Suprapubic skin (tissue), 4 donors: ENCODE measurements around the gene ZNF606. TPM values are rescaled to one million over a fixed set of nuclear protein-coding genes. Genes with fewer than 3 reads are reported as not detected.
"Not testable (repeated sequence)": the region's sequence is repeated elsewhere in the genome, so short reads cannot be mapped to it uniquely, and the experiment has no call there.

Experiments used
- DNase-seq, 2 donors: peaks; one replicate each; pipeline ENCODE4 v3.0.0-alpha.2; 2019; ENCODE audit warnings: low spot score in 2 of 2
- H3K27ac ChIP-seq: fragments of 200-600 bp; sonication (generic); one replicate; pipeline ENCODE4 v1.5.1; 2019
- H3K27me3 ChIP-seq: fragments of 200-600 bp; sonication (generic); one replicate; pipeline ENCODE4 v1.5.1; 2019
- H3K36me3 ChIP-seq: fragments of 200-600 bp; sonication (generic); one replicate; pipeline ENCODE4 v1.5.1; 2019
- H3K4me1 ChIP-seq: fragments of 200-600 bp; sonication (generic); one replicate; pipeline ENCODE4 v1.5.1; 2019
- H3K4me3 ChIP-seq: fragments of 200-600 bp; sonication (generic); one replicate; pipeline ENCODE4 v1.5.1; 2019; ENCODE audit warnings: mild to moderate bottlenecking
- H3K9me3 ChIP-seq: fragments of 200-600 bp; sonication (generic); one replicate; pipeline ENCODE4 v1.5.1; 2019
- EP300 ChIP-seq: sonication (generic); formaldehyde crosslinking; IDR thresholded peaks from one replicate; pipeline ENCODE4 v1.6.1; 2017; ENCODE audit warnings: antibody characterized with exemption
- POLR2A ChIP-seq, 2 donors: fragments of 450-650 bp; IDR thresholded peaks; one replicate each; pipeline ENCODE4 v1.6.1; 2017; ENCODE audit warnings: antibody characterized with exemption in 2 of 2, mild to moderate bottlenecking in 2 of 2, moderate library complexity in 2 of 2
- POLR2AphosphoS5 ChIP-seq, 3 donors: sonication (generic); formaldehyde crosslinking; IDR thresholded peaks; one replicate each; pipeline ENCODE4 v1.6.1; 2017; ENCODE audit warnings: antibody characterized with exemption in 3 of 3
- WGBS: methylation state at CpG from one replicate; pipeline ENCODE4 v1.1.5; 2018; 5-methylcytosine and 5-hydroxymethylcytosine counted together
- total RNA-seq, 4 donors: library from RNA; depleted of rRNA; stranded (reverse); fragments of >200 nt; gene quantifications; one replicate each; pipeline ENCODE4 v1.1.0, GENCODE V29; 2016
- TF ChIP-seq, protein P1 (sequence below), 2 donors: fragments of 200-600 bp in 1 of 2; fragments of 450-650 bp in 1 of 2; sonication (generic) in 1 of 2; IDR thresholded peaks; one replicate each; pipeline ENCODE4 v1.5.1; 2016 to 2019; ENCODE audit warnings: antibody characterized with exemption in 2 of 2, mild to moderate bottlenecking in 1 of 2, moderate library complexity in 1 of 2

ZNF606 gene
- total RNA-seq, 4 donors from 2014 or later: 4.0 to 21.9 (median 14.3) TPM

DNA sequence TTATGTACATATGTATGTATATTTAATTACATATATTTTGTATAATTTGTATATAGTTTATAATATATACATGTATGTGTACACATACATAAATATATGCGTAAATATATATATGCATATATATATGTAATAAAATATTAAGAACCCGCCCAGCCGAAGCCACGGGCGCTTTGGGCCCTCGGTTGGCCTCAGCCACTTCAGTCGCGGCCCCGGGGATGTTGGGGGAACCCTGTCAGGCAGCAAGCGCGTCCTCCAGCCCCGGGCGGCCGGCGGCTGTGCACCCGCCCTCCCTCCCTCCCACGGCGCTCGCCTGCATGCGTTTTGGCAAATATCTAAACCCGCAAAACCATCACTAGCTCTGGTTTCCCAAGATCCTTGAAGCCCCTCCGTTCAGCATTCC is 7.9 kb upstream of the ZNF606 start:
- TF ChIP-seq POLR2AphosphoS5 (IDR thresholded peaks at IDR 0.05): no peak
- TF ChIP-seq POLR2A (IDR thresholded peaks at IDR 0.05): no peak
- TF ChIP-seq, protein P1, sequence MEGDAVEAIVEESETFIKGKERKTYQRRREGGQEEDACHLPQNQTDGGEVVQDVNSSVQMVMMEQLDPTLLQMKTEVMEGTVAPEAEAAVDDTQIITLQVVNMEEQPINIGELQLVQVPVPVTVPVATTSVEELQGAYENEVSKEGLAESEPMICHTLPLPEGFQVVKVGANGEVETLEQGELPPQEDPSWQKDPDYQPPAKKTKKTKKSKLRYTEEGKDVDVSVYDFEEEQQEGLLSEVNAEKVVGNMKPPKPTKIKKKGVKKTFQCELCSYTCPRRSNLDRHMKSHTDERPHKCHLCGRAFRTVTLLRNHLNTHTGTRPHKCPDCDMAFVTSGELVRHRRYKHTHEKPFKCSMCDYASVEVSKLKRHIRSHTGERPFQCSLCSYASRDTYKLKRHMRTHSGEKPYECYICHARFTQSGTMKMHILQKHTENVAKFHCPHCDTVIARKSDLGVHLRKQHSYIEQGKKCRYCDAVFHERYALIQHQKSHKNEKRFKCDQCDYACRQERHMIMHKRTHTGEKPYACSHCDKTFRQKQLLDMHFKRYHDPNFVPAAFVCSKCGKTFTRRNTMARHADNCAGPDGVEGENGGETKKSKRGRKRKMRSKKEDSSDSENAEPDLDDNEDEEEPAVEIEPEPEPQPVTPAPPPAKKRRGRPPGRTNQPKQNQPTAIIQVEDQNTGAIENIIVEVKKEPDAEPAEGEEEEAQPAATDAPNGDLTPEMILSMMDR (IDR thresholded peaks at IDR 0.05): no peak
- no peak for TF ChIP-seq EP300
- no peak for DNase-seq
- WGBS: 74% methylated on average over 22 of the region's 22 CpGs
- Histone ChIP-seq H3K27me3 (no peaks in the 10 kb centered on the region), H3K36me3 (peaks cover 23% of the 10 kb centered on the region), H3K4me1 (peaks cover 16% of the 10 kb centered on the region), H3K27ac (no peak overlapping the region), H3K9me3 (no peaks in the 10 kb centered on the region), H3K4me3 (peak overlapping the region; percentile 52)

DNA sequence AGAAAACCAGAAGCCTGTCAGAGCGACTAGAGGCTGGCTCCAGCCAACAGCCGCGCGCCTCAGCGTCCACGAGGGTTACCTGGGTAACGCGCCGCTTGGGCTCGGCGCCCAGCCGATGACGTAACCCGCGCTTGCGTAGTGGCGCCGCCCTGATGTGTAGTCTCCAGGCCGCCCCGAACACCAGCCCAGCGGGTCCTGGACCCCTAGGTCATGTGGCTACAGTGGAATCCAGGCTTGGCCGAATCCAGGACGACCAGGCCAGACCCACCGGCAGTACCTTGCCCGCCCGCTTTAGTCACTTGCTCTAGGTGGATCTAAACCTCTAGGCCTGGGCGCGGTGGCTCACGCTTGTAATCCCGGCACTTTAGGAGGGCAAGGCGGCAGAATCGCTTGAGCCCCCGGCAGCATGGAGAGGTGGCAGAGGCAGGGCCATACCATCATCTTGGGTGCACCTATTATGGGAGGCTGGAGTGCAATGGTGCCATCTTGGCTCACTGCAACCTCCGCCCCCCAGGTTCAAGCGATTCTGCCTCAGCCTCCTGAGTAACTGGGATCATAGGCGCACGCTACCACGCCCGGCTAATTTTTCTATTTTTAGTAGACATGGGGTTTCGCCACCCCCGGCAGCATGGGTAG is 7.2 kb upstream of the ZNF606 start:
- WGBS: 17% methylated on average over 14 of the region's 41 CpGs
- H3K4me1 ChIP-seq: peaks cover 16% of the 10 kb centered on the region
- peaks cover 25% of the 10 kb centered on the region for H3K36me3 ChIP-seq
- H3K27me3 ChIP-seq: no peaks in the 10 kb centered on the region
- TF ChIP-seq POLR2A (IDR thresholded peaks at IDR 0.05): no peak
- peak in 1 of 3 donors; percentile 19 for TF ChIP-seq POLR2AphosphoS5 (IDR thresholded peaks at IDR 0.05)
- H3K9me3 ChIP-seq: no peaks in the 10 kb centered on the region
- peak overlapping the region; percentile 83 for H3K27ac ChIP-seq
- peak in 1 of 2 donors; percentile 76 for DNase-seq
- peak overlapping the region; percentile 52 for H3K4me3 ChIP-seq

DNA sequence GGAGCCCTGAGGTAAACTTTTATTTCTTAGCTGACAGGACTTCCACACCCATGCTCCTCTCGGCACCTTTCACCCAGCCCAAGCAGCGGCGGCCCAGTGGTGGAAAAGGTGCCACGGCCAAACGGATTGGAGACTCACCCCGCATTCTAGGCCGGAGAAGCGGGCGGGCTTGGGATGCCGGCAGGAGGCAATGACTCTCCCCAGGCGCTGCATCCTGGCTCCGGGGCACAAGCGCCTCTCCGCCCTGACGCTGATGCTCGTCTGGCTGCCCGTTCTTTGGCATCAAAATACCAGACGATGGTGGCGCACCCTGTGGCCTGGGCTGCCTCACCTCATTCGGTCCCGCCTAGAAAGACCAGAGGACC is 6.7 kb upstream of the ZNF606 start:
- TF ChIP-seq POLR2A (IDR thresholded peaks at IDR 0.05): no peak
- TF ChIP-seq, protein P1 (IDR thresholded peaks at IDR 0.05): no peak
- TF ChIP-seq POLR2AphosphoS5 (IDR thresholded peaks at IDR 0.05): no peak
- no peak for TF ChIP-seq EP300
- peaks cover 30% of the 10 kb centered on the region for H3K36me3 ChIP-seq

DNA sequence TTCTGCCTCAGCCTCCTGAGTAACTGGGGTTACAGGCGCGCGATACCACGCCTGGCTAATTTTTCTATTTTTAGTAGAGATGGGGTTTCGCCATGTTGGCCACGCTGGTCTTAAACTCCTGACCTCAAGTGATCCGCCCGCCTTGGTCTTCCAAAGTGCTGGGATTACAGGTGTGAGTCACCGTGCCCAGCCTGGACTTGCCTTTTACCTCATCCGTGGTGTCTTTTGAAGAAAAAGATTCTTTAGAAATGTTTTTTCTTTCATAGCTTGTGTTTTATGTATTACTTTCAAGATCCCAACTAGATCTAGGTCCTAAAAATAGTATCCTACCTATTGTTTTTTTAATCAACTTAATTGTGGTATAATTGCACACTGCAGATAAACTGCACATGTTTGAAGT is 6.3 kb upstream of the ZNF606 start:
- Histone ChIP-seq H3K27ac (peak overlapping the region; percentile 83), H3K4me3 (peak overlapping the region; percentile 52)

More for the DNA sequence above, 6.7 kb upstream of the ZNF606 start:
- Histone ChIP-seq H3K27ac (peak overlapping the region; percentile 83), H3K9me3 (peaks cover 2% of the 10 kb centered on the region), H3K4me1 (peaks cover 16% of the 10 kb centered on the region), H3K27me3 (no peaks in the 10 kb centered on the region), H3K4me3 (peak overlapping the region; percentile 52)
- WGBS: 4% methylated on average over 4 of the region's 21 CpGs
- DNase-seq: no peak

DNA sequence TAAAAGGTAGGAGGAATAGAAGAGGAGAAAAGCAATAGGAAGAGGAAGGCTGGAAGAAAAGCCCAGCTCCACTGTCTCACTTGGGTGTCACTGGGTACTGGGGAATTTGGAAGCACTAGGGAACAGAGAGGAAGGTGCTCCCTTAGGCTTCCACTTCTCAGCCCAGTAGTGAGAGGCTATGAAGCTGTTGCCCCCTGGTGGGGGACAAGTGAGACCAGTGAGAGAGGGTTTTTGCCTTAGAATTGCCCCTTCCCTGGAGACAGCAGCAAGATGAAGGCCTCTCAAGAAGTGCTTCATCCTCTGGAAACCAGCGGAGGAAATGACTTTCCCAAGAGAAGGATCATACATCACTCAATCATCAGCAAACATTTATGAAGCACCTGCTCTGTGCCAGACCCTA is 4.7 kb upstream of the ZNF606 start:
- H3K4me1 ChIP-seq: peaks cover 30% of the 10 kb centered on the region
- 100% methylated on average over 1 of the region's 1 CpG for WGBS
- no peak for DNase-seq
- H3K36me3 ChIP-seq: peaks cover 32% of the 10 kb centered on the region
- TF ChIP-seq POLR2A (IDR thresholded peaks at IDR 0.05): no peak
- no peak for TF ChIP-seq POLR2AphosphoS5 (IDR thresholded peaks at IDR 0.05)
- TF ChIP-seq, protein P1 (IDR thresholded peaks at IDR 0.05): no peak
- TF ChIP-seq EP300: no peak
- H3K9me3 ChIP-seq: peaks cover 11% of the 10 kb centered on the region
- H3K4me3 ChIP-seq: no peak overlapping the region
- H3K27ac ChIP-seq: no peak overlapping the region
- no peaks in the 10 kb centered on the region for H3K27me3 ChIP-seq

More for the DNA sequence above, 6.3 kb upstream of the ZNF606 start:
- H3K27me3 ChIP-seq, DNase-seq, H3K9me3 ChIP-seq: not testable (repeated sequence)
- H3K36me3 ChIP-seq: peaks cover 32% of the 10 kb centered on the region
- H3K4me1 ChIP-seq: peaks cover 20% of the 10 kb centered on the region
- 32% methylated on average over 10 of the region's 10 CpGs for WGBS

DNA sequence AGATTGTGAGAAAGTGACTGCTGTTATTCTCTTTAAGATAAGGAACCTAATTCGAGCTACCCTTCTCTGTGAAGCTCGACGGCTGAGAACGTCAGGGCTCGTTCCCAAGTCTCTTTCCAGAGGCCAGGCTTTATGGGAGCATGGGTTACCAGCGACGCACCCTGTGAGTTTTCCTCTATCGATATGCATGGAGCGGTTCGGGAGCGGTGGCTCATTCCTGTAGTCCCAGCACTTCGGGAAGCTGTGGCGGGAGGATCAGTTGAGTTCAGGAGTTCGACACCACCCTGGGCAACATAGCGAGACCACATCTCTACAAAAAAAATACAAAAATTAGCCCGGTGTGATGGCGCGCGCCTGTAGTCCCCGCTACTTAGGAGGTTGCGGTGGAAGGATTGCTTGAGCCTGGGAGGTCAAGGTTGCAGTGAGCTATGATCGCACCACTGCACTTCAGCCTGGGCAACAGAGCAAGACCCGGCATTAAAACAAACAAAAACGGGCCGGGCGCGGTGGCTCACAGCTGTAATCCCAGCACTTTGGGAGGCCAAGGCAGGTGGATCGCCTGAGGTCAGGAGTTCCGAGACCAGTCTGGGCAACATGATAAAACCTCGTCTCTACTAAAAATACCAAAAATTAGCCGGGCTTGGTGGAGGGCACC is 681 bp upstream of the ZNF606 start:
- TF ChIP-seq EP300 (no peak), POLR2AphosphoS5 (IDR thresholded peaks at IDR 0.05) (no peak), POLR2A (IDR thresholded peaks at IDR 0.05) (no peak)
- TF ChIP-seq, protein P1 (IDR thresholded peaks at IDR 0.05): no peak
- no peaks in the 10 kb centered on the region for H3K27me3 ChIP-seq
- DNase-seq: no peak
- peaks cover 26% of the 10 kb centered on the region for H3K4me1 ChIP-seq
- peaks cover 11% of the 10 kb centered on the region for H3K9me3 ChIP-seq
- peak overlapping the region; percentile 95 for H3K4me3 ChIP-seq
- WGBS: 26% methylated on average over 25 of the region's 31 CpGs
- H3K27ac ChIP-seq: peak overlapping the region; percentile 92
- H3K36me3 ChIP-seq: peaks cover 54% of the 10 kb centered on the region
